GM21360 (cell line): ENCODE measurements around the gene ARMC6.
"Not testable (repeated sequence)": the region's sequence is repeated elsewhere in the genome, so short reads cannot be mapped to it uniquely, and the experiment has no call there.

Experiments used
- ATAC-seq: cut with Tn5 transposase; IDR thresholded peaks from one replicate; pipeline ENCODE4 v1.9.1; 2021; ENCODE audit warnings: mild to moderate bottlenecking, moderate library complexity; ENCODE audit not compliant: unreplicated experiment

ARMC6 gene

DNA sequence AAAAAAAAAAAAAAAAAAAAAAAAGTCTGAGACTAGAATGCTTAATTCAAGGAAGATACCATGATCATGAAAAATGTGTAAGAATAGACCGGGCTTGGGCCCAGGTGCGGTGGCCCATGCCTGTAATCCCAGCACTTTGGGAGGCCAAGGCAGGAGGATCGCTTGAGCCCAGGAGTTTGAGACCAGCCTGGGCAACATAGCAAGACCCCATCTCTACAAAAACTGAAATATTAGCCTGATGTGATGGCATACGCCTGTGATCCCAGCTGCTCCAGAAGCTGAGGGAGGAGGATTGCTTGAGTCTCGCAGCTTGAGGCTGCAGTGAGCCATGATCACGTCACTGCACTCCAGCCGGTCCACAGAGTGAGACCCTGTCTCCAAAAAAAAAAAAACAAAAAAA lies 73.5 kb downstream of the ARMC6 start:
- ATAC-seq = not testable (repeated sequence)

DNA sequence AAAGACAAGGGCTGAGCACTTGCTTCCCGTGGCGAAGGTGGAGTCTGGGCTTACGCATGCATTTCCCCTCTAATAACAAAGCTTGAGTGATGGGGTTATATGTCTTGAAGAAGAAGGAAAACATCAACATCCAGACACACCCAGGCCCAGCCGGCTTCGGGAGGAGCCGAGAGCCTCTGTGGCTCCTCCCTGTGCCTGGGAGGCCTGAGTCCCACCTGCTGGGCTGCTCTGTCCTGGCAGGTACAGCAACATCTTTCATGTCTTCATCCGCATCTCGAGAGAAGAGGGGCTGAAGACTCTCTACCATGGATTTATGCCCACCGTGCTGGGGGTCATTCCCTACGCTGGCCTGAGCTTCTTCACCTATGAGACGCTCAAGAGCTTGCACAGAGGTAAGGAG lies 74.3 kb downstream of the ARMC6 start:
- ATAC-seq = no peak
